HCT116 (cell line): ENCODE data around the gene TNRC6C. TPM values are rescaled to one million over a fixed set of nuclear protein-coding genes. Genes with fewer than 3 reads are reported as not detected.

Experiments
- ATAC-seq: fragments of 200-7000 bp; cut with Tn5 transposase; 2 replicates; pipeline ENCODE4 v1.9.1; 2020; ENCODE audit warnings: mild to moderate bottlenecking, moderate library complexity
- BruUV-seq: library from RNA; stranded (reverse); fragments of 400-500 nt; replicated peaks from 2 replicates; lab custom pipeline; 2021; lab: Mats Ljungman, UMichigan
- CTCF ChIA-PET: fragments of 300-600 bp; sonication (Branson Sonifier 250); formaldehyde crosslinking; loops from one replicate; lab custom pipeline; 2021; ENCODE audit warnings: antibody characterized with exemption; lab: Charles Lee
- POLR2A ChIA-PET: fragments of 300-600, 350-600 bp; sonication (Branson Sonifier 250); formaldehyde crosslinking; loops from one replicate; lab custom pipeline; 2021; ENCODE audit warnings: antibody characterized with exemption; lab: Charles Lee
- RAD21 ChIA-PET, 2 experiments: fragments of 300-600 bp; sonication (Branson Sonifier 250); formaldehyde crosslinking; loops; one replicate each; lab custom pipeline; 2023; ENCODE audit warnings: low total read pairs in 2 of 2; ENCODE audit not compliant: uncharacterized antibody in 2 of 2, unreplicated experiment in 2 of 2, low non-redundant PET in 1 of 2; lab: Charles Lee
- DNase-seq: peaks from one replicate; pipeline ENCODE4 v3.0.0-alpha.2; 2010; ENCODE audit warnings: low read depth, low spot score
- H2AFZ ChIP-seq: fragments of 200-600 bp; shearing (Covaris generic), sonication (generic); 2 replicates; pipeline ENCODE4 v1.6.1; 2017; ENCODE audit warnings: low read depth, mixed run types, mixed read lengths, antibody characterized with exemption, low read length; ENCODE audit not compliant: poor library complexity, severe bottlenecking
- H3K27ac ChIP-seq: 2 replicates; pipeline ENCODE4 v1.5.1; 2012; ENCODE audit warnings: low read depth, low read length
- H3K27me3 ChIP-seq: fragments of 200-600 bp; sonication (generic); 2 replicates; pipeline ENCODE4 v1.6.1; 2016; ENCODE audit warnings: mixed run types, low read length, mixed read lengths; ENCODE audit not compliant: insufficient read depth
- H3K36me3 ChIP-seq, 2 experiments: fragments of 200-500 bp in 1 of 2; fragments of 200-600 bp in 1 of 2; sonication (Bioruptor generic) in 1 of 2; sonication (generic) in 1 of 2; 2 replicates each; pipeline versions ENCODE4 v1.5.1 to v1.6.1; 2014 to 2016; ENCODE audit warnings: low read length in 2 of 2, inconsistent platforms in 1 of 2, mixed read lengths in 1 of 2, mixed run types in 1 of 2; ENCODE audit not compliant: insufficient read depth in 2 of 2, control insufficient read depth in 1 of 2
- H3K4me1 ChIP-seq, 2 experiments: fragments of 200-600 bp in 1 of 2; sonication (generic) in 1 of 2; 2 replicates each; pipeline versions ENCODE4 v1.5.1 to v1.6.1; 2012 to 2017; ENCODE audit warnings: low read length in 2 of 2, inconsistent platforms in 1 of 2, mild to moderate bottlenecking in 1 of 2, mixed read lengths in 1 of 2, mixed run types in 1 of 2, moderate library complexity in 1 of 2; ENCODE audit not compliant: insufficient read depth in 2 of 2, control insufficient read depth in 1 of 2
- H3K4me2 ChIP-seq: fragments of 200-600 bp; sonication (generic); 2 replicates; pipeline ENCODE4 v1.6.1; 2017; ENCODE audit warnings: mixed run types, low read length, mixed read lengths
- H3K4me3 ChIP-seq, 2 experiments: fragments of 200-600 bp in 1 of 2; sonication (generic) in 1 of 2; replicated peaks in 1 of 2; 2 replicates each; pipeline ENCODE4 v1.5.1; 2011 to 2016; ENCODE audit warnings: low read length in 2 of 2, control low read depth in 1 of 2, low read depth in 1 of 2, mild to moderate bottlenecking in 1 of 2, mixed read lengths in 1 of 2, mixed run types in 1 of 2
- H3K79me2 ChIP-seq: fragments of 200-600 bp; sonication (generic); 2 replicates; pipeline ENCODE4 v1.6.1; 2017; ENCODE audit warnings: mild to moderate bottlenecking, mixed run types, low read length, moderate library complexity, mixed read lengths; ENCODE audit not compliant: insufficient read depth
- H3K9ac ChIP-seq: fragments of 200-600 bp; sonication (generic); 2 replicates; pipeline ENCODE4 v1.6.1; 2016; ENCODE audit warnings: low read length, mixed read lengths
- H3K9me2 ChIP-seq: fragments of 200-600 bp; sonication (generic), shearing (Covaris generic); 2 replicates; pipeline ENCODE4 v1.6.1; 2017; ENCODE audit warnings: mixed run types, mild to moderate bottlenecking, moderate library complexity; ENCODE audit not compliant: insufficient read depth
- H3K9me3 ChIP-seq, 2 experiments: fragments of 200-500 bp in 1 of 2; fragments of 200-600 bp in 1 of 2; sonication (Bioruptor generic) in 1 of 2; sonication (generic) in 1 of 2; 2 replicates each; pipeline ENCODE4 v1.6.1; 2014 to 2017; ENCODE audit warnings: low read length in 2 of 2, mixed read lengths in 2 of 2, inconsistent platforms in 1 of 2, low read depth in 1 of 2, mild to moderate bottlenecking in 1 of 2, mixed run types in 1 of 2, moderate library complexity in 1 of 2; ENCODE audit not compliant: control insufficient read depth in 1 of 2, insufficient read depth in 1 of 2
- H4K20me1 ChIP-seq: fragments of 200-600 bp; sonication (generic), shearing (Covaris generic); 2 replicates; pipeline ENCODE4 v1.6.1; 2017; ENCODE audit warnings: mixed run types, mild to moderate bottlenecking, moderate library complexity; ENCODE audit not compliant: insufficient read depth
- EGR1 ChIP-seq: IDR thresholded peaks from 2 replicates; pipeline ENCODE4 v1.6.1; 2012; ENCODE audit warnings: low read depth
- RAD21 ChIP-seq: IDR thresholded peaks from 2 replicates; pipeline ENCODE4 v1.6.1; 2012; ENCODE audit warnings: low read depth, mild to moderate bottlenecking
- REST ChIP-seq: IDR thresholded peaks from 2 replicates; pipeline ENCODE4 v1.6.1; 2012; ENCODE audit warnings: low read depth
- SIN3A ChIP-seq: IDR thresholded peaks from 2 replicates; pipeline ENCODE4 v1.6.1; 2012; ENCODE audit warnings: low read depth
- SP1 ChIP-seq: IDR thresholded peaks from 2 replicates; pipeline ENCODE4 v1.6.1; 2012; ENCODE audit warnings: low read depth
- SRF ChIP-seq: IDR thresholded peaks from 2 replicates; pipeline ENCODE4 v1.6.1; 2012; ENCODE audit warnings: low read depth
- TCF7L2 ChIP-seq: IDR thresholded peaks from 2 replicates; pipeline ENCODE4 v1.7.0; 2011; ENCODE audit warnings: borderline replicate concordance, inconsistent platforms; ENCODE audit not compliant: insufficient read depth, insufficient read length; ENCODE audit errors: extremely low read depth
- YY1 ChIP-seq: IDR thresholded peaks from 2 replicates; pipeline ENCODE4 v1.6.1; 2011; ENCODE audit warnings: low read length, low read depth, moderate library complexity, mild to moderate bottlenecking; ENCODE audit not compliant: insufficient replicate concordance; ENCODE audit errors: extremely low read depth
- ZFX ChIP-seq: fragments of 450-650 bp; IDR thresholded peaks from 2 replicates; pipeline ENCODE4 v1.6.1; 2017
- ZNF274 ChIP-seq: fragments of 200-500 bp; sonication (Bioruptor generic); IDR thresholded peaks from 2 replicates; pipeline ENCODE4 v1.6.1; 2014; ENCODE audit warnings: mild to moderate bottlenecking, low read depth, low read length, inconsistent platforms
- intact Hi-C: fragments of 100-400 bp; cut with micrococcal nuclease; formaldehyde crosslinking; loops from 2 replicates; pipeline ENCODE4 v1.10.0; 2022
- total RNA-seq: library from RNA; stranded (reverse); gene quantifications from one replicate; pipeline ENCODE4 v1.2.1, GENCODE V29; 2021; ENCODE audit not compliant: unreplicated experiment
- TF ChIP-seq, protein P1 (sequence below), 3 experiments: fragments of 200-600 bp in 1 of 3; sonication (generic) in 1 of 3; IDR thresholded peaks in 2 of 3; conservative IDR thresholded peaks in 1 of 3; 2 replicates each; pipeline ENCODE4 v1.5.1; 2012 to 2017; ENCODE audit warnings: low read depth in 2 of 3, low read length in 2 of 3, antibody characterized with exemption in 1 of 3, borderline replicate concordance in 1 of 3, control low read depth in 1 of 3, mild to moderate bottlenecking in 1 of 3, mixed read lengths in 1 of 3, mixed run types in 1 of 3, moderate library complexity in 1 of 3; ENCODE audit not compliant: insufficient read depth in 1 of 3

The TNRC6C gene
- total RNA-seq, 1 experiment from 2014 or later, result 23.4 TPM

GRCh38 chr17:77963441-77963840 lies 4.9 kb downstream of the TNRC6C start:
- H2AFZ ChIP-seq, result no peak overlapping the region
- no peak overlapping the region for H3K27ac ChIP-seq
- H3K4me1 ChIP-seq, result peaks cover 12 to 19% of the 10 kb centered on the region in 2 experiments
- ChIA-PET RAD21 (no interaction called here), CTCF (interaction anchor here (1.8 kb wide), 1 partner anchor 8 kb away, joined by 9 read pairs; no protein-coding TSS in a partner anchor), POLR2A (no interaction called here)
- no peak overlapping the region for H3K9ac ChIP-seq
- no peaks in the 10 kb centered on the region for H3K36me3 ChIP-seq
- no peaks in the 10 kb centered on the region for H4K20me1 ChIP-seq
- TF ChIP-seq SP1 (no peak), SIN3A (no peak), EGR1 (no peak), SRF (no peak), RAD21 (no peak), YY1 (no peak), TCF7L2 (no peak), REST (no peak), ZNF274 (no peak), ZFX (no peak)
- TF ChIP-seq, protein P1, sequence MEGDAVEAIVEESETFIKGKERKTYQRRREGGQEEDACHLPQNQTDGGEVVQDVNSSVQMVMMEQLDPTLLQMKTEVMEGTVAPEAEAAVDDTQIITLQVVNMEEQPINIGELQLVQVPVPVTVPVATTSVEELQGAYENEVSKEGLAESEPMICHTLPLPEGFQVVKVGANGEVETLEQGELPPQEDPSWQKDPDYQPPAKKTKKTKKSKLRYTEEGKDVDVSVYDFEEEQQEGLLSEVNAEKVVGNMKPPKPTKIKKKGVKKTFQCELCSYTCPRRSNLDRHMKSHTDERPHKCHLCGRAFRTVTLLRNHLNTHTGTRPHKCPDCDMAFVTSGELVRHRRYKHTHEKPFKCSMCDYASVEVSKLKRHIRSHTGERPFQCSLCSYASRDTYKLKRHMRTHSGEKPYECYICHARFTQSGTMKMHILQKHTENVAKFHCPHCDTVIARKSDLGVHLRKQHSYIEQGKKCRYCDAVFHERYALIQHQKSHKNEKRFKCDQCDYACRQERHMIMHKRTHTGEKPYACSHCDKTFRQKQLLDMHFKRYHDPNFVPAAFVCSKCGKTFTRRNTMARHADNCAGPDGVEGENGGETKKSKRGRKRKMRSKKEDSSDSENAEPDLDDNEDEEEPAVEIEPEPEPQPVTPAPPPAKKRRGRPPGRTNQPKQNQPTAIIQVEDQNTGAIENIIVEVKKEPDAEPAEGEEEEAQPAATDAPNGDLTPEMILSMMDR (IDR thresholded peaks at IDR 0.05 in 2 of 3, conservative IDR thresholded peaks at IDR 0.05 in 1 of 3; ENCODE audit: borderline replicate concordance in 1 of 3, insufficient read depth in 1 of 3, low read depth in 2 of 3, low read length in 2 of 3), result no peak
- H3K4me3 ChIP-seq, result no peak overlapping the region
- no peaks in the 10 kb centered on the region for H3K9me3 ChIP-seq
- no peak overlapping the region for H3K4me2 ChIP-seq
- no peak for ATAC-seq
- no peak for DNase-seq
- no peaks in the 10 kb centered on the region for H3K27me3 ChIP-seq
- intact Hi-C loops, result no loop called here
- BruUV-seq, result no TSS peak
- H3K79me2 ChIP-seq, result peaks cover 80% of the 10 kb centered on the region
- H3K9me2 ChIP-seq, result no peaks in the 10 kb centered on the region
